ENCODE results near the gene GLUD1.
"Not testable (repeated sequence)": the region's sequence is repeated elsewhere in the genome, so short reads cannot be mapped to it uniquely, and the experiment has no call there.

GRCh38 chr10:87007674-87008073 is 87.0 kb downstream of the GLUD1 start:
- TF ChIP-seq CTCF (conservative IDR thresholded peaks at IDR 0.05); EZH2 (IDR thresholded peaks at IDR 0.05; ENCODE audit: low read depth): not testable (repeated sequence)

Data from PC-9 (cell line).